Mesenteric fat pad (tissue), 1 donor: Measurements from ENCODE around the gene TXNDC17. TPM values are rescaled to one million over a fixed set of nuclear protein-coding genes. Genes with fewer than 3 reads are reported as not detected.
"Not testable (repeated sequence)": the region's sequence is repeated elsewhere in the genome, so short reads cannot be mapped to it uniquely, and the experiment has no call there.

Experiments used
- DNase-seq: peaks from one replicate; pipeline ENCODE4 v3.0.0-alpha.2; 2020; ENCODE audit warnings: low spot score
- total RNA-seq: library from RNA; stranded (reverse); fragmentation: NEBNext Ultra II Directional; extraction: Animal tissue kit (Norgen Biotek cat#: 25700); gene quantifications from one replicate; pipeline ENCODE4 v1.2.1, GENCODE V29; 2021
- donor health status: DM: yes; HTN: yes; CAD: no.

Gene TXNDC17
- total RNA-seq, 1 donor from 2014 or later, result 71.2 TPM

- DNase-seq, result no peak
Observed at GRCh38 chr17:6636616-6637457, 4.0 kb upstream of the TXNDC17 start.

- DNase-seq, result no peak
Observed at GRCh38 chr17:6637458-6637840, 3.4 kb upstream of the TXNDC17 start.

- DNase-seq, result no peak
Observed at GRCh38 chr17:6638046-6638908, 2.6 kb upstream of the TXNDC17 start.

GRCh38 chr17:6639014-6639585 is 1.8 kb upstream of the TXNDC17 start:
- DNase-seq, result no peak

- no peak for DNase-seq
Observed at GRCh38 chr17:6639586-6640535, 999 bp upstream of the TXNDC17 start.

- no peak for DNase-seq
Observed at GRCh38 chr17:6641247-6641863, 495 bp downstream of the TXNDC17 start.

- DNase-seq, result no peak
Observed at GRCh38 chr17:6642592-6642991, 1.7 kb downstream of the TXNDC17 start.

DNA sequence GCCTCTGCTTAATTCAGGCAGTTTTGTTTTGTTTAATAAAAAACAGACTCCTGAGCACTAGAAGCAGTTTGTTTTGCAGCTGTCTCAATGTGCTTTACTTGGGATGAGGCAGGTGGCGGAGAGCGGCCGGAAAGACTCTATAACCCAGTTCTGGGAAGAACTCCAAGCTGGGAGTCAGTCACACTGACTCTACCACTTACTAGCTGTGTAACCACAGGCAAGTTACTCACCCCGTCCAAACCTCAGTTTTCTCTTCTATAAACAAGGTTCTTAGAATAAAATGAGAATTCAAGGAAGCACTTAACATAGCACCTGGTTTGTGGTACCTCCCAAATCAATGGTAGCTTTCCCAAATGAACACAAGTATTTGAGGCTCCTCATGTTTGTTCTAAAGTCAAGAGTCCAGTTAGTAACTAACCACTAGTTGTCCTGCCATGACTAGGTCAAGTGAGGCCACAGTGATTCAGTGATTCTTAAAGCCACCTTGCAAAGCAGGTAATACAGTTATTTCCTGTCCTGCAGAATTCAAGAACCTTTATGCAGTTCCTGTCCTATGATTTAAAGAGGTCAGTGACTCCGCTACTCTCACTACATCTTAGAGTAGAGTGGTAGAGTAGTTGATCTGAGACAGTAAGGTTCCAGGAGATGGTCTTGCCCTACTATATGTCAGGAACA is 2.7 kb downstream of the TXNDC17 start:
- no peak for DNase-seq

DNA sequence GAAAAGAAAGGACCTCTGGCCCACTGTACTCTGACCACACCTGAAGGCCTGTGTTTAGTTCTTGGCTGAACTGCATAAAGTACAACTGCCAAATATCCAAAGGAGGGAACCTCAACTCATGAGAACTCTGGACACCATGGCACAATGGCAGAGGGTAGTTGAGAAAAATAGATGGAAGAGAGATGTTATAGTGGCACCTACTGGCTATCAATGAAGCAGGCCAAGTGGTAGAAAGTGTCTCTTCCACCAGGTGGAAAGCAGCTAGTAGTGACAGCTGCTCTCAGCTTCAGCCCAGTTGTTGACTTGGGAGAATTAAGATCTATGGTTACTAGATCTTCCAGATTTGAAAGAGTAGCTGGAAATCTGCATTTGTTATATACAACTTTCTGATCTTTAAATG is 7.3 kb downstream of the TXNDC17 start:
- no peak for DNase-seq

DNA sequence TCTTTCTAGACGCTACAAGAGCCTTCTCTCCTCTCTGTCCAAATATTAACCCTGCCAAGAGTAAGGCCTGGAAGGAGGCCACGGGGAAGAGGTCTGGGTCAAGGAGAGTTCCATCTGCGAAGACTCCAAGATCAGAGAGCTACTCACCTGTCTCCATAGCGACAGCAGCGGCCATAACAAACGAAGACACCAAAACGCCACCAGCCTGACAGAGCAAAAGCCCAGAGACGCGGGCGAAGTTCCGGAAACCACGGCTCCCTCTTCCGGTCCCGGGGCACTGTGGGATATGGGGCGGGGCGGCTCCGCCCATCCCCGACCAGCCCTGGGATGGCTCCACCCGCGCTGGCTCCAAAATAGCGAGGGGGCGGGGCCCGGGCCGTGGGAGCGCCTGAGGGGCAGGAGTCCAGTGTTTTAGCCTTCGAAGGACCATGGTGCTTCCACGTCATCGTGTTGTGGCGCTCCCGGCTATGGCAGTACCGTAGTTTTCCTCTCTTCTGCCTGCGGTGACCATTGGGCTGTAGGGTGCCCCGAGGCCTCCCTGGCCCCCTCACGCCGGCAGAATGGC is 10.6 kb downstream of the TXNDC17 start, which contains the start of the genes C17orf100 and MED31:
Gene C17orf100, plus strand, starts transcription at position 409 of the 565 bp plus-strand sequence. Its CDS starts 152 bp downstream, at position 561.
Gene MED31, minus strand, starts transcription at position 252 of the 565 bp plus-strand sequence. Its CDS starts 77 bp downstream, at position 175.
- peak; percentile 99 for DNase-seq

DNA sequence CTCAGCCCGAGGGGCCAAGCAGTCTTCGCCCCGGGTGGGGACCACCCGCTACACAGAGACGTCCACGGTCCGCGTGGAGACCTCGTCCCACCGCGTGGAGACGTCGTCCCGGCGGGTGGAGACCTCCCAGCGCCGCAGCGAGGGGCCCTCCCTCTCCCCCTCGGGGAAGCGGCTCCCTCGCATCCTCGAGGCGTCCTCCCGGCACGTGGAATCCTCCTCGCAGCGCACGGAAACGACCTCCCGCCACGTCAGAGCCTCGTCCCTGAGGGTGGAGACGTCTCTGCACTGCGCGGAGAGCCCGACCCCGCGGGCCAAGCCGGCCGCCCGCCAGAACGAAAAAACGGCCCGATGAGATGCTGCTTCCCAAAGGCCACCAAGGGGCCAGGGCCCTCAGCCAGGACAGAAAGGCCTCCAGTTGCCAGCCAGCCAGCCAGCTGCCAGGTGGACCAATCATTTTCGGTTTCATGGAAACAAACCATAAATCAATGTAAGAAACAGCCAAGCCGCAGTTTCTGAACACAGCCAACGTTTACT is 11.1 kb downstream of the TXNDC17 start:
- DNase-seq, result no peak

DNA sequence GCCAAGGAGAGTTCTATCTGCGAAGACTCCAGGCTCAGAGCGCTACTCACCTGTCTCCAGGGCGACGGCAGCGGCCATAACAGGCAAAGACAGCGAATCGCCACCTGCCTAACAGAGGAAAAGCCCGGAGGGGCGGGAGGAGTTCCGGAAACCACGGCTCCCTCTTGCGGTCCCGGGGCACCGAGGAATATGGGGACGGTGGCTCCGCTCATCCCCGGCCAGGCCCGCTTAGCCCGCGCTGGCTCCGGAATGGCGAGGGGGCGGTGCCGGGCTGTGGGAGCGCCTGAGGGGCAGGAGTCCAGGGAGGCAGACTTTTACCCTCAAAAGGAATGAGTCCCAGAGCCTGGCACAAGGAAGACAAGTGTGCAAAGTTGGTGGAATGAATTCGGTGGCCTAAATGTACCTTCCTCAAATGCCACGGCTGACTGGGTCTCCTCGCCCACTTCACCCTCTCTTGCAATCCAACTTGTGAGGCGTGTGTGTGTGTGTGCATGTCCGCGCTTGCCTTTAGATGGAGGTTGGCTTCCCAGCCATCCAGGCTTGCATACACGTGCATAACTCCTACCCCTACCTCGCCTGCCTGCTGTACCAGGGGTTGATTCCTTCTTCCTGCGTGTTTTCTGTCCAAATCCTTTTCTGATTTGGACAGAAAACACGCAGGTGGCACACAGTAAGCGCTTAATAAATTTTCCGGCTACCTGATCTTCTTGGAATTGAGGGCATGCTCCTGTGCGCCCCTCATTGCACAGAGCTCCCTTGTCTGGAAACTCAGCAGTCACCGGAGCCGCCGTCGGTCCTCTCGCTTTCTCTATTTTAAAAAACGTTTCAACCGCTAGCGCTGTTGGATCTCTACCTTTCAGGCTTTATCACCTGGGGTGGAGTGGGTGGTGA is 14.2 kb downstream of the TXNDC17 start:
- no peak for DNase-seq

GRCh38 chr17:6655732-6656361 is 15.0 kb downstream of the TXNDC17 start:
- not testable (repeated sequence) for DNase-seq

GRCh38 chr17:6656797-6657632 is 16.2 kb downstream of the TXNDC17 start:
- not testable (repeated sequence) for DNase-seq

DNA sequence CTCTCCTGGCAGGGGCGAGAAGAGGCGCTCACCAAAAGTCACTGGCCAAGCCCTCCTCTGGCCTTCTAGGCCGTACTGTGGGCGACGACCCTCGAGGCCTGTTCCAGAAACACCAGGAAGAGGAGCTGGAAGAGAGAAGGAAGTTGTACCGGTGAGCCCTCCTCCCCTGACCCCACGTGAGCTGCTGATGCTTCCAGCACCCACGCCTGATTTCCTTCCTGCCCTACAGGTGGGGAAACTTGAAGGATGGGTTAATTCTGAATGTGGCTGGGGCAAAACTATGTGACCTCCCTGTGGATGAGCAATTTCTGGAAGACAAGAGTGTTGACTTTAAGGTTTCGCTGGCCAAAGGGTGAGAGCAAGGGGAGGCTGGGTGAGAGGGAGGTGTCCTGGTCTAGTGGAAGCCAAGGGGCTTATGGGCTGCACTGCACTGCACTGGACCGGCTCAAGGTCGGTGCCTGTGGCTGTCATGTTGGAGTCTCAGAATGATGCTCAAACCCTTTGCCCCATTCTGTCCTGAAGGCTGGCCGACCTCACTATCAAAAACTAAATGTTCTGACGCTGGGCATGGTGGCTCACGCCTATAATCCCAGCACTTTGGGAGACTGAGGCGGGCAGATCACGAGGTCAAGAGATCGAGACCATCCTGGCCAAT is 16.9 kb downstream of the TXNDC17 start:
- no peak for DNase-seq

DNA sequence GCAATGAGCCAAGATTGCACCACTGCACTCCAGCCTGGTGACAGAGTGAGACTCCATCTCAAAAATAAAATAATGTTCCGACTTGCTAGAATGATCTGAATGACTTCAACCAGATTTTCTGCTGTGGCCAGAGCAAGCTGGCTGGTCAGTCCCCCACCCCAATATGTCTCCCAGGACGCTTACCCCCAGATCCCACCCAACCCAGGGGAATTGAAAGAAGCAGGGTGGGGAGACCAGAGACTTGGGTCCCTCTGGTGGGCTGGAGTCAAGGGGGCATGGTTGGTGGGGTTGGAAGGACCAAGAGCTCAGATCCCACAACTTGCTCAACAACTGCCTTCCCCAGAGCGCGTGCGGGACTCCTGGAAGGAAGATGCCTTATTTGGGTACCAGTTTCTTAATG is 17.6 kb downstream of the TXNDC17 start:
- not testable (repeated sequence) for DNase-seq
